Mucosa of gallbladder (tissue), 1 donor: Measurements from ENCODE around the gene NUCB2. TPM values are rescaled to one million over a fixed set of nuclear protein-coding genes. Genes with fewer than 3 reads are reported as not detected.

Experiments
- DNase-seq: peaks from one replicate; pipeline ENCODE4 v3.0.0-alpha.2; 2020; ENCODE audit warnings: low spot score
- total RNA-seq: library from RNA; stranded (reverse); gene quantifications from one replicate; pipeline ENCODE4 v1.2.1, GENCODE V29; 2021
- donor health status: DM: no; HTN: no; CAD: no.

NUCB2 gene
- total RNA-seq, 1 donor from 2014 or later, result 145 TPM

DNA sequence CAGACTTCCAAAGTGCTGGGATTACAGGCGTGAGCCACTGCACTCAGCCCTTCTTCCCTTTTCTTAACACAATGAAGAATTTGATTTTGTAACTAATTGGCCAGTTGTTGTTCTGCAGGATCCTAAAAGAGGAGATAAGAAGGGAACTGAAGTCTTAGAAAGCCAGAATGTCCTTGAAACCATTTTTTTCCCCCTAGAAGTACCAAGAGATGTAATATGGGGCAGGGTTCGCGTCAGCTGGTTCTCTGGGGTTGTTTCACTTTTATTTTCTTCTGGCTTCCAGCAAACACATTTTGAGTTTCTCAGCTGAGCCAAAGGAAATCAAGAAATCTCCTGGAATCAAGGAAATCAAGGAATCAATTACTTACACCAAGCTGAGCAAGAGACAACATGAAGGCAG is 7.6 kb upstream of the NUCB2 start:
- DNase-seq, result no peak

DNA sequence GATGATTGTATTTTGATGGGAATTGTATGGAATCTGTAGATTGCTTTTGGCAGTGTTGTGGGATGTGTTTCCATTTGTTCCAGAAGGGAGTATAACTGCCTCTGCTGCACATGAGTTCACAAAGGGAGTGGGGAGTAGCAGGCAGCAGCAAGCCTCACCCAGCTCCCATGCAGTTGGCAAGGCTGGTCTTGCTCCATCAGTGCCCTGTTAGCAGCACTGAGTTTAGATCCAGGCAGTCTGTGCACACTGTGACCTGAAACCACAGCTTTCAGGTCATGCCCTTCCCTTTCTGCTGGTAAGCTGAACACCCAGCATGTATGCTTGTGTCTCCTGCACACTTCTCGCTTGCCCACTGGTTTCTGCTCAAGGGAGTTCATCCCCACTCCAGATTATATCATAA is 3.7 kb upstream of the NUCB2 start:
- no peak for DNase-seq

DNA sequence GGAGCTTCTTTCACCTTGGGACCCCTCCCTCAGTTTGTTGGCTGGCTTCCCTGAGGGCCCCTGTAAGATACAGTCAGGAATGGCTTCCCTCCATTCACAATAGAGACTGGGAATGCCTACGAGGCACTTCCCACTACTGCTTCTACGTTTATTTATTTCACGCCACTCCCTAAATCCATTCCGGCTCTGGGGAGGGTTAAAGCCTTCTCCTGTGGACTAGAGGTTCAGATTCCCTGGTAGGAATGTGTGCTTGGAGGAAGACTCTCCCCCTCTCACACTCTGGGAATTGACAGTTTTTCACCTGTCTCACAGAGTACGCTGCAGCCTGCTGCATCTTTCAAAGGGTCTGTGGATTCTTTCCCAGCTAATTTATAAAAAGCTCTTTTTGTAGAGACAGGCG is 3.3 kb upstream of the NUCB2 start:
- DNase-seq, result no peak

GRCh38 chr11:17273668-17274282 is 2.8 kb upstream of the NUCB2 start:
- no peak for DNase-seq

DNA sequence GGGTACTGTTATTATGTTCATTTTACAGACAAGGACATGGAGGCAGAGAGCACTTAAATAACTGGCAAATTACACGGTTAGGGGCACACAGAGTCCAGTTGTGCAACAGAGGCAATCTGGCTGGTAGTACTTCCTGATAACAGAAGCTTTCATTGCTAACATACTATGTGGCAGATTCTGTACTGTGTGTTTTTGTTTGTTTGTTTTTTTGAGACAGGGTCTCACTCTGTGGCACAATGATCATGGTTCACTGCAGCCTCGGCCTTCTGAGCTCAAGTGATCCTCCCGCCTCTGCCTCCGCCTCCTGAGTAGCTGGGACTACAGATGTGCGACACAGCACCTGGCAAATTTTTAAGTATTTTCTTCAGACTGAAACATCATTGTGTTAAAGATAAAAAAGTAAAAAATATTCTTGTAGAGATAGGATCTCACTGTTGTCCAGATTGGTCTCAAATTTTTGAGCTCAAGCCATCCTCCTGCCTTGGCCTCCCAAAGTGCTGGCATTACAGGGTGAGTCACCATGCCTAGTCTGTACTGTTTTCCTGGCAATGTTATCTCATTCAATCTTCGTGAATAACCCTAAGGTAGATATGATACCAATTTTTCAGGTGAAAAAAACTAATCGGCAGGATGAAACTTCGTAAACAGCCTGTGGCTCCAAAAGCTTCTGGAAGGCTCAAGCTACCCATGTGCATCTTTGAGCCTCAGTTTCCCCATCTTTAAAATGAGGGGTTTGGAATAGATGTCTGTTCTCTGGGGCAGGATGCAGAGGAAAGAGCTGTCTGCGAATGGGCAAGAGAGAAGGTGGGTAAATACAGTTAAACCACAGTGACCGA is 921 bp upstream of the NUCB2 start:
- DNase-seq, result no peak

DNA sequence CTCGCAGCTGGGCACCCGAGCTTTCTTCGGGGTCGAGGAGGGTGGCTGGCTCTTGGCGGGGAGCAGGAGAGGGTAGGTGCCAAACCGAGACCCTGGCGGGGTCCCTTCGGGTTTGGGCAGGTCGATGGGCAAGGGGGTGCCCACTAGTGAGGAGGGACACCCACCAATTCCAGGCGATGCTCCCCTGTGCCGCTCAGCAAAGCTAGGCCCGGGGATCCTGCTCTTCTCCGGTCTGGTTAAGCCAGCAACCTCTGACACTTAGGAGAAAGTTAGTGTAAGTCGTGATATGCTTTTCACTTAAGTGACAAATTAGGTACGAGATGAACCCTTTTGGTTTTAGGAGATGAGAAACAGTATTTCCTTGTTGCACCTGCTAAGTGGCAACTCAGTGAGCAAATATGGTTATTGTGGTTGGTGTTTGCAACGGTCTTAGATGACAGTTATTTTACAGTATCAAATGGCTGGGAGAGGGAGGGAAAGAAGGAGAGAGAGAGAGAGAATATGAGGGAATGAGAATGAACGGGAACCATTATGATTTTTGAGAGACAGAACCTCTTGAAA is 565 bp downstream of the NUCB2 start:
- no peak for DNase-seq

- no peak for DNase-seq
Measured at GRCh38 chr11:17280494-17281127, 4.1 kb downstream of the NUCB2 start.

DNA sequence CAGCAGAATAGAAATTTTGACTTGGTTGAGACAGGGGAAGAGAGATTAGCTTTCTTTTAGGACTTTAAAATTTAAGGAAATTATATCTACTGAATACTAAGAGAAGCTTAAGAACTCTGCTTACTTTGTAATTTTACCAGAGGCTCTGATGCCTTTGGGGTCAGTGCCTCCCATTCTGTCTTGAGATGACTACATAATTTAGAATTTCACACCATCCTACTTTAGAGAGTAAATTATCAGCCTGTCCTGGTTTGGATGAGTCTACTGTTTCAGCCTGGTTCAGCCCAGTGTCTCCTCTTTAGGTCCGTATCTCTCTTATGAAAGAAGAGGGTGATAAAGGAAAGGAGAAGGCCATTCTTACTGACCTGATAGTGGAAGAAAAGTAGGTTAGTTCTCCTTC is 9.8 kb downstream of the NUCB2 start:
- DNase-seq, result no peak

GRCh38 chr11:17287058-17287457 is 10.5 kb downstream of the NUCB2 start:
- no peak for DNase-seq

DNA sequence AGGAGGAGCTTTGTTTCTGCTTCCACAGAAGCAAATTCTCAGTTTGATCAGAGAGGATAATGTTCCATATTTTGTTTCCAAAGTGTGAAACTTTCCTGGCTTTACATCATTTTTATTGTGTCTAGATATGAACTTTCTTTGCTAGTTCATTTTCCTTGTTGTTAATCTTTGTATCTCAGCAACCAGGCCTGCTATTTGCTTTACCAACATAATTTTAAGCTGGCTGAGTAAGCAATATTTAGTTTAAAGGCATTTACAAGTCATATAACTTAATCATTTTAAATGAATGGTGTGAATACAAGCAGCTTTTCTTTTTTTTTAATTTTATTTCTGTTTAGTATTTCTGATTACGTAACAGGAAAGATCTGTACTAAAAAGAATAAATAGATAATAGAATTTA is 15.2 kb downstream of the NUCB2 start:
- no peak for DNase-seq

DNA sequence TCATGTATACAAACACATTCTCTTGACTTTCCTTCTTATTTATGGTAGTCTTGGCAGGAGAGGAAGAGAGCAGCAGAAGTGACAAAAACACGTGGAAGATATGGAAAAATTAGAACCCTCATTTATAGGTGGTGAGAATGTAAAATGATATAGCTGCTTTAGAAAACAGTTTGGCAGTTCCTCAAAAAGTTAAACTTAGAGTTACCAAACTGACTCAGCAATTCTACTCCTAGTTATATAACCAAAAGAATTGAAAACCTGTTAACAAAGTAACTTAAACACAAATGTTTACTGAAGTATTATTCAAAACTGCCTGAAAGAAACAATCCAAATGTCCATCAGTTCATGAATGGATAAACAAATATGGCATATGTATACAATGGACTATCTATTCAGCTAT is 16.8 kb downstream of the NUCB2 start:
- DNase-seq, result no peak

GRCh38 chr11:17294033-17294432 is 17.5 kb downstream of the NUCB2 start:
- no peak for DNase-seq

DNA sequence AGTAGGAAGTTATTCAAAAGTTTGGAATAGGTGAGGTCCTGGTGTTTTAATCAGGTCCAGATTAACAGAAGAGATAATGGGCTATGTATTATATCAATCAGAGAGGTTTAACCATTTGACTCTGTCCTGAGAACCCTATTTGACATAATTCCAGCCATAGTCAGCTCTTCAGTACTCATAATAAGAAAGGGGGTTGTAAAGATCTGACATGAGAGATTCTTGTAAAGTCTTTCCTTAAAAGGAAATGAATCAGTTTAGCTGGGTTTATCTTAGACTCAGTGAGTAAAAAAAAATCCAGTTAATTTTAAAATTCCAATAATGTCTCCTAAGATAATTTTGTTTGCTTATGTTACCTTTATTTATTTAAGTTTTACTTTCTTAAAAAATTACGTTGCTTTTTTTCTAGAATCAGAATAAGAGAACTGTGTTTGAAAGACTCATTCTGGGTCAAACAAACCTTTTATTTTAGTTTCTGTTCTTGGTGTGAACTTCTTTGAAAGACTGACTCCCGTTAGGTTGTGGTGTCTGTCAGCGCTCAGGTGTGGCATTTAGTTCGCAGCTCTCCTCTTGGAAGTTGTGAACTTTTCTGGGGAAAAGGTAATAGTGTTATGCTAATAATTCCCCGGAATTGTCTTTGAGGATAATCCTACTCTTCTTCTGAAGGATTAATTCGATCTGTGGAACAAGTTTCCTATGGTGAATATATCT is 20.5 kb downstream of the NUCB2 start:
- no peak for DNase-seq

- no peak for DNase-seq
Measured at GRCh38 chr11:17298302-17298701, 21.8 kb downstream of the NUCB2 start.

DNA sequence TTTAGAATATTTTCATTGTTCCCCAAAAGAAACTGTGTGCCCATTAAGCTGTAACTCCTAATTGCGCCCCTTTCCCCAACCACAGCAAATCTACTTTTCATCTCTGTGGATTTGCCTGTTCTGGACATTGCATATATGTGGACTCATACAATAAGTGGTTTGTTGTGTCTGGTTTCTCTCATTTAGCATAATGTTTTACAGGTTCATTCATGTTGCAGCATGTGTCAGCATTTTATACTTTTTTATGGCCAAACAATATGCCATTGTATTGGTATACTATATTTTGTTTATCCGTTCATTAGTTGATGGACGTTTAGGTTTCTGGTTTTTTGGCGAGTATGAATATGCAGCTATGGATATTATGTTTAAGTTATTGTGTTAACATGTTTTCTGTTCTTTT is 23.8 kb downstream of the NUCB2 start:
- DNase-seq, result no peak

DNA sequence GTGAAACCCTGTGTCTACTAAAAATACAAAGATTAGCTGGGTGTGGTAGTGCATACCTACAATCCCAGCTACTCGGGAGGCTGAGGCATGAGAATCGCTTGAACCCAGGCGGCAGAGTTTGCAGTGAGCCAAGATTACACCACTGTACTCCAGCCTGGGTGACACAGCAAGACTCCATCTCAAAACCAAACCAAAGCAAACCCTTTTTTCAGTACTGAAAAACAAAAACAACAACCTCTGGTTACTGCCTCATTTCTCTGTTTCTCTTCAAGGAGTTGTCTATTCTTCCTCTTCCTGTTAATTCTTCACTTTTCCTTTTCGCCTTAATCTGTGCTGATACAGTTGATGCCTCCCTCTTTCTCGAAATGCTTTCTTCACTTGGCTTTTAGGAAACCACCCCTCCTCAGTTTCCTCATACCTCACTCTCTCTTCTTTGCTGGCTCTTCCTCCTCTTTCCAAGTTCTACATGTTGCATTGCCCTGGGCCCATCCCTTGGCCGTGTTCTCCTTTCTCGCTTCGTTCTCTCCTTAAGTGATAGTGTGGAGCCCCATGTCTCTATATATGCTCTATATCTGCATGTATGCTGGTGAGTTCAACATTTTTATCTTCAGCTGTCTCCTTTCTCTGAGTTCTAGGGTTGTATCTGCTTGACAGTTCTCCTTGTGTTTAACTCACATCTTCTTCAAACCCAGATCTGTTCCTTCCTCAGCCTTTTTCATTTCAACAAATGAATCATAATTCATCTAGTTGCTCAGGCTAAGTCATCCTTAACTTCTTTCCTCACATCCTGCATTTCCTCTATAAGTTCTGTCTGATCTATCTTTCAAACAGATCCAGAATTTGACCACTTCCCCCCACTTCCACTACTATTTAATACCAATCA is 37.1 kb downstream of the NUCB2 start:
- no peak for DNase-seq

DNA sequence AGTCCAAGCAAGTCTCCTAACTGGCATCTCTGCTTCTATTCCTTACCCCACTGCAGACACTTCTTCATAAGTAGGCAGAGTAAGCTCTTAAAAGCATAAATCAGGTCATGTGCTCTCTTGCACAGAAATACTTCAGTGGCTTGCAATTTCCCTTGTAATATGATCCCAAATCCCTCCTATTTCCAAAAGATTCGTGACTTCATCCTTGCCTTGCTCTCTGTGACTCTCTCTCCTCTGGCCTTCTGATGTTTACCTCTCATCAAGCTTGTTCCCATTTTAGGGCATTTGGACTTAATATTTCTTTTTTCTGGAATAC is 37.7 kb downstream of the NUCB2 start:
- no peak for DNase-seq

DNA sequence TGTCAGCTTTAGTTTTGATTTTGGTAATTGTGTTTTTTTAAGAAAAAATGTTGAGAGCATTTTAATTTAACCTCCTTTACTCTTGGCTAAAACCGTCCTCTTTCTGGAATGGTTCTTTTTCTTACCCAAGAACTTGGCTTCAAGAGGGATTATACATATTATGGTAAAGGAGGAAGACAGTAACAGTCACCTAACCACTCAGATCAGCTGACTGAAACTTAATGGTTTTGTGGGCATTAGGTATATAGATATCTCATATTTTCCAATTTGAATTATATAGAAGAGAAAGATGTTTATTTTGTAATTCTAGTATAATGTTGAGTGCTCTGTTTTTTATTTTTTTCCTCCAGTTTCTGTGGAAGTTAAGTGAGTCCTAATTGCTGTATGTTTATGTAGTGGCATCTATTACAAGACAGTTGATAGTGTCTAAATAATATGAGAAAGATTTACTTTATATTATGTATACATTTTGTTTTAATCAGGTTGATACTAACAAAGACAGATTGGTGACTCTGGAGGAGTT is 38.4 kb downstream of the NUCB2 start:
- no peak for DNase-seq

DNA sequence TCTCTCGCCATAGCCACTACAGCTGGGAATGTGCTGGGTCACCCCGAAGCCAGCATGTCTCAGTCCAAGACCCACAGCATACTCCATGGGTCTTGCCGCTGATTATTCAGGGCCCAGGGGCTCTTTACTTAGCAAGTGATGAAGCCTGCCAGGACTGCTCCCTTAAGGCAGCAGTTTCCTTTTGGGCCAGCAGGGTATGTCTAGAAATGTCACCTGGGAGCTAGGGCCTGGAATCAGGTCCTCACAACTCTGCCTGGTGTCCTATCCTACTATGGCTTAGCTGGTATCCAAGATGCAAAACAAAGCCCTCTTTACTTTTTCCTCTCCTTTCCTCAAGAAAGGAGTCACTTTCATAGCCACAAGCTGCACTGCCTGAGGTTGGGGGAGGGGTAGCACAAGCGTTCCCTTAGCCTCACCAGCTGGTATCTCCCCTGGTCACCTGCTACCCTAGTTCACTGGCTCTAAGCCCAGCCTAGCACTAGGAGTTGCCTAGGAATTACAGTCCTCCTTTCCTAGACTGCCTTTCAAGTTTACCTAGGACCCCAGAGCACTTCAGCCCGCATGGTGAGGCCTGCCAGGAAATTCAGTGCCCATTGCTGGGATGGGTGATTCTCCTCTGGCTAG is 52.4 kb downstream of the NUCB2 start:
- DNase-seq, result no peak

GRCh38 chr11:17331669-17332068 is 55.1 kb downstream of the NUCB2 start:
- no peak for DNase-seq
